OCI-LY1 (cell line): ENCODE results near the gene SKAP1.

Source experiments
- H2AFZ ChIP-seq: fragments of 200-600 bp; sonication (generic), shearing (Covaris generic); 2 replicates; pipeline ENCODE4 v1.6.0; 2014; ENCODE audit warnings: antibody characterized with exemption, mild to moderate bottlenecking, low read length
- H3F3A ChIP-seq: fragments of 200-600 bp; sonication (generic), shearing (Covaris generic); 2 replicates; pipeline ENCODE4 v1.6.0; 2014; ENCODE audit warnings: mild to moderate bottlenecking, antibody characterized with exemption, low read length, moderate library complexity; ENCODE audit not compliant: insufficient read depth
- H3K27ac ChIP-seq: fragments of 200-600 bp; sonication (generic); 2 replicates; pipeline ENCODE4 v1.5.1; 2014; ENCODE audit warnings: low read length, mixed run types, mild to moderate bottlenecking, low read depth; ENCODE audit not compliant: poor library complexity, severe bottlenecking
- H3K27me3 ChIP-seq: fragments of 200-600 bp; sonication (generic); 2 replicates; pipeline ENCODE4 v1.6.0; 2014; ENCODE audit warnings: antibody characterized with exemption, mild to moderate bottlenecking, low read length, moderate library complexity; ENCODE audit not compliant: insufficient read depth
- H3K36me3 ChIP-seq: fragments of 200-600 bp; sonication (generic); 2 replicates; pipeline ENCODE4 v1.6.1; 2014; ENCODE audit warnings: mild to moderate bottlenecking, antibody characterized with exemption, low read length, moderate library complexity, mixed read lengths; ENCODE audit not compliant: insufficient read depth
- H3K4me1 ChIP-seq: fragments of 200-600 bp; sonication (generic); 2 replicates; pipeline ENCODE4 v1.5.1; 2014; ENCODE audit warnings: mild to moderate bottlenecking, low read length, moderate library complexity; ENCODE audit not compliant: insufficient read depth, severe bottlenecking
- H3K4me2 ChIP-seq: fragments of 200-600 bp; sonication (generic), shearing (Covaris generic); 2 replicates; pipeline ENCODE4 v1.6.1; 2014; ENCODE audit warnings: low read length
- H3K4me3 ChIP-seq: fragments of 200-600 bp; sonication (generic); 2 replicates; pipeline ENCODE4 v1.5.1; 2014; ENCODE audit warnings: low read length, low read depth, mild to moderate bottlenecking, mixed read lengths; ENCODE audit not compliant: poor library complexity, severe bottlenecking
- H3K79me2 ChIP-seq: fragments of 200-600 bp; shearing (Covaris generic); 2 replicates; pipeline ENCODE4 v1.6.1; 2016; ENCODE audit warnings: mixed run types, low read length, mixed read lengths; ENCODE audit not compliant: insufficient read depth
- H3K9ac ChIP-seq: fragments of 200-600 bp; sonication (generic), shearing (Covaris generic); 2 replicates; pipeline ENCODE4 v1.6.1; 2014; ENCODE audit warnings: mild to moderate bottlenecking, low read length, mixed read lengths
- H3K9me2 ChIP-seq: fragments of 200-600 bp; sonication (generic), shearing (Covaris generic); 2 replicates; pipeline ENCODE4 v1.6.1; 2014; ENCODE audit warnings: low read depth, mild to moderate bottlenecking, low read length, mixed read lengths
- H3K9me3 ChIP-seq: fragments of 200-600 bp; shearing (Covaris generic); 2 replicates; pipeline ENCODE4 v1.6.1; 2014; ENCODE audit warnings: low read length, mixed read lengths
- H4K20me1 ChIP-seq: fragments of 200-600 bp; sonication (generic), shearing (Covaris generic); 2 replicates; pipeline ENCODE4 v1.6.0; 2016; ENCODE audit warnings: mild to moderate bottlenecking, low read length; ENCODE audit not compliant: insufficient read depth
- CTCF ChIP-seq: fragments of 200-600 bp; sonication (generic), shearing (Covaris generic); IDR thresholded peaks from 2 replicates; pipeline ENCODE4 v1.5.1; 2017; ENCODE audit warnings: mild to moderate bottlenecking, antibody characterized with exemption, low read length, moderate library complexity, mixed read lengths
- EZH2 ChIP-seq: fragments of 200-600 bp; sonication (generic), shearing (Covaris generic); IDR thresholded peaks from 2 replicates; pipeline ENCODE4 v1.8.0; 2017; ENCODE audit warnings: borderline replicate concordance, mixed run types, mild to moderate bottlenecking, antibody characterized with exemption, low read length, moderate library complexity, mixed read lengths

SKAP1 gene

GRCh38 chr17:48310748-48311213 lies 119.2 kb downstream of the SKAP1 start:
- no peaks in the 10 kb centered on the region for H3K79me2 ChIP-seq
- H4K20me1 ChIP-seq: no peaks in the 10 kb centered on the region
- TF ChIP-seq EZH2: no peak
- no peak for TF ChIP-seq CTCF
- H3K27me3 ChIP-seq: no peaks in the 10 kb centered on the region; the same call in 1 of the 2 replicates
- H3K27ac ChIP-seq: no peak overlapping the region
- H3K4me1 ChIP-seq: peaks cover 5% of the 10 kb centered on the region
- no peak overlapping the region for H3K4me3 ChIP-seq
- no peak overlapping the region; the same call in 1 of the 2 replicates for H3K4me2 ChIP-seq
- no peak overlapping the region for H2AFZ ChIP-seq
- no peak overlapping the region for H3K9ac ChIP-seq
- no peaks in the 10 kb centered on the region for H3F3A ChIP-seq
- H3K9me3 ChIP-seq: no peaks in the 10 kb centered on the region
- no peaks in the 10 kb centered on the region for H3K36me3 ChIP-seq
- no peaks in the 10 kb centered on the region for H3K9me2 ChIP-seq

GRCh38 chr17:48308581-48308980 lies 121.4 kb downstream of the SKAP1 start:
- peaks cover 5% of the 10 kb centered on the region for H3K4me1 ChIP-seq
- no peaks in the 10 kb centered on the region for H3K79me2 ChIP-seq
- no peak overlapping the region for H2AFZ ChIP-seq
- H3K9ac ChIP-seq: no peak overlapping the region
- no peaks in the 10 kb centered on the region for H3K9me2 ChIP-seq
- H3K9me3 ChIP-seq: no peaks in the 10 kb centered on the region
- H3K4me3 ChIP-seq: no peak overlapping the region
- no peaks in the 10 kb centered on the region; the same call in 1 of the 2 replicates for H3K27me3 ChIP-seq
- H4K20me1 ChIP-seq: no peaks in the 10 kb centered on the region
- H3K4me2 ChIP-seq: no peak overlapping the region
- H3F3A ChIP-seq: no peaks in the 10 kb centered on the region
- no peak overlapping the region for H3K27ac ChIP-seq
- TF ChIP-seq EZH2 (no peak), CTCF (no peak)
- no peaks in the 10 kb centered on the region for H3K36me3 ChIP-seq

GRCh38 chr17:48307814-48308411 lies 122.1 kb downstream of the SKAP1 start:
- H3K4me3 ChIP-seq: no peak overlapping the region
- H3K9me2 ChIP-seq: no peaks in the 10 kb centered on the region
- H3K4me2 ChIP-seq: no peak overlapping the region
- no peaks in the 10 kb centered on the region for H3K36me3 ChIP-seq
- H4K20me1 ChIP-seq: no peaks in the 10 kb centered on the region
- TF ChIP-seq EZH2 (no peak), CTCF (peak; percentile 85)
- H3K27ac ChIP-seq: no peak overlapping the region
- no peak overlapping the region for H3K9ac ChIP-seq
- H3K9me3 ChIP-seq: no peaks in the 10 kb centered on the region
- no peaks in the 10 kb centered on the region for H3F3A ChIP-seq
- peaks cover 5% of the 10 kb centered on the region for H3K4me1 ChIP-seq
- H3K27me3 ChIP-seq: no peaks in the 10 kb centered on the region; the same call in 1 of the 2 replicates
- H2AFZ ChIP-seq: no peak overlapping the region
- no peaks in the 10 kb centered on the region for H3K79me2 ChIP-seq
